Neuron (in vitro differentiated cells): Measurements from ENCODE around the gene SMARCAL1.
"Not testable (repeated sequence)": the region's sequence is repeated elsewhere in the genome, so short reads cannot be mapped to it uniquely, and the experiment has no call there.

Experiments
- H2AFZ ChIP-seq: one replicate; pipeline ENCODE4 v1.6.1; 2013; ENCODE audit warnings: low read depth, mild to moderate bottlenecking, inconsistent platforms, low read length, moderate library complexity
- H3K27me3 ChIP-seq: one replicate; pipeline ENCODE4 v1.6.1; 2013; ENCODE audit warnings: low read length; ENCODE audit not compliant: insufficient read depth
- H3K36me3 ChIP-seq: one replicate; pipeline ENCODE4 v1.6.1; 2013; ENCODE audit warnings: low read length; ENCODE audit not compliant: insufficient read depth
- H3K4me1 ChIP-seq: one replicate; pipeline ENCODE4 v1.6.1; 2013; ENCODE audit warnings: low read length; ENCODE audit not compliant: insufficient read depth
- H3K4me3 ChIP-seq: 2 replicates; pipeline ENCODE4 v1.5.1; 2013; ENCODE audit warnings: mild to moderate bottlenecking, low read length, moderate library complexity
- H3K9me3 ChIP-seq: one replicate; pipeline ENCODE4 v1.6.1; 2013; ENCODE audit warnings: low read length

Gene SMARCAL1

DNA sequence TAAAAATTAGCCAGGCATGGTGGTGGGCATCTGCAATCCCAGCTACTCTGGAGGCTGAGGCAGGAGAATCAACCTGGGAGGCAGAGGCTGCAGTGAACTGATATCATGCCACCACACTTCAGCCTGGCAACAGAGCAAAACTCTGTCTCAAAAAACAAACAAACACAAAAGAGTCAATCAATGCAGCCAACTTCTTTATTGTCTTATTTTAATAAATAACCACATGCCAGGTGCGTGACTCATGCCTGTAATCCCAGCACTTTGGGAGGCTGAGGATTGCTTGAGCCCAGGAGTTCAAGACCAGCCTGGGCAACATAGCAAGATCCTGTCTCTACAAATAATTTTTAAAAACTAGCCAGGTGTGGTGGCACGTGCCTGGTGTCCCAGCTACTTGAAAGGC lies 27.9 kb upstream of the SMARCAL1 start:
- H2AFZ ChIP-seq, H3K4me1 ChIP-seq, H3K27me3 ChIP-seq, H3K9me3 ChIP-seq, H3K36me3 ChIP-seq, H3K4me3 ChIP-seq: not testable (repeated sequence)

DNA sequence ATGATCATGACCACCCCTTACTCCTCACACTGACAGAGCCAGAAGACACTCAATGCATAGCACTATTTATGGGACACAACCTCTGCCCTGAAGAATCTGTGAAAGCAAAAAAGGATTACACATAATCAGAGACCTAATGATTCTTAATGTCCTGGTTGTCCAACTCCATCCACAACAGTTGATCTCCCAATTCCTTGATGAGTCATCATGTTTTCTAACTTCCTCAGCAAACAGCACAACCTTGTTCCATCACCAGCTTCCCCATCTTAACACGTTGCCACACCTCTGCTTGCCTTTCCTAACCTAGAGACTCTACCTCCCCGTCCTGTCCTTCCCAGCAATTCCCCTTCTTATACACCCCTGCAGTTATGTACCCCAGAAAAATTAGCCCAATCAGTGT lies 26.8 kb upstream of the SMARCAL1 start:
- Histone ChIP-seq H3K27me3 (no peaks in the 10 kb centered on the region), H3K4me1 (no peaks in the 10 kb centered on the region), H3K36me3 (no peaks in the 10 kb centered on the region), H3K9me3 (no peaks in the 10 kb centered on the region), H3K4me3 (no peak overlapping the region), H2AFZ (no peak overlapping the region)

DNA sequence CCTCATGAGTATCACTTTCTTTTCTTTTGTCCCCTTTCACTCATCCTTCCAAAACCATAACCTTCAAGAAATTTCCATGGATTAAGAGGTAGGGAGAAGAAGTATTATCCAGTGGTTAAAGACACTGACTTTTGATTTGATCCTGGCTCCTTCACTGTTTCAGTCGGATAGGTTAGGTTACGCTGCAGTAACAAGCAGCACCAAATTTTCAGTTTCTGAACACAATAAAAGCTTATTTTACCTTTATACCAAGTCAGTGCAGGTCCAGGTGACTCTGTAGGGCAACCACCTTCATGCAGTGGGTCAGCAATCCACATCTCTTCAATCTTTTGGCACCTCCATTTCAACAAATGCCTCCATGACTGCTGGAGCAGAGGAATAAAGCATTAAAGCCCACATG lies 25.0 kb upstream of the SMARCAL1 start:
- Histone ChIP-seq H3K9me3 (no peaks in the 10 kb centered on the region), H3K36me3 (no peaks in the 10 kb centered on the region), H3K4me3 (no peak overlapping the region), H2AFZ (no peak overlapping the region), H3K27me3 (peaks cover 3% of the 10 kb centered on the region), H3K4me1 (no peaks in the 10 kb centered on the region)

DNA sequence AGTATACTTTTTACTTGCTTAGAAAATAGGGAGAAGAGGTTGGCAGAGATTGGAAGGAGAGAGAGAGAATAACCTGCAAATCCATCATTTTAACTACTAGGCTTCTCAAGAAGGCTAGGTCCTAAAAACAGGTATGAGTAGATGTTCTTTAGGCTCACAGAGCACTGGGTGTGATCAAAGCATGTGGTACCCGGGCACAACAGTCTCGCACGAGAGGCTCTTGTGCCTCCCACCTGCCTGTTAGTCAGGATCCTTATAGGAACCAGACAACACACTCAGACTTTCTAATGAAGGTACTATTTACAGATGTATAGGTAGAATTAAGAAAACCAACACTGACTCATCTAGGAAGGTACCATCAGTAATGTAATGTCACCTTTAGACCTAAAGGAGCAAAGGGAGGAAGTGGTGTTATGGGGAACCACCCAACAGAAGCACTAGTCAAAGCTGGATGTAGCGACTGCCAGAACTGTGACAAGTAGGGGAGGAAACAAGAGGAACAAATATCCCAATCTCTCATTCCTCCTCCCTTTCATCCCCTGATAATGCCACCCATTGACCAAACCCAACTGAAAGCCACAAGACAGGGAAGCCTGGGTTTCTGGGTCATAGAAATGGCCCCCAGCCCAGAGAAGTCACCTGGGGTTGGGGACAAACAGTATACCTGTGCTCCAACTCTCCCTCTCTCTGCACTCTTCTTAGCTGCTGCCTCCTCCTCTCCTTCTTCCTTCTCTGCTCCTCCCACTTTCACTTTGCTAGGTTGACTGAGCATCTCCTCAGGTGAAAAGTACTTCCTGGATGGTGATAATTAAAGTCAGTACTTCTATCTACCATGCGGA lies 24.0 kb upstream of the SMARCAL1 start:
- Histone ChIP-seq H3K4me3 (no peak overlapping the region), H2AFZ (no peak overlapping the region), H3K36me3 (no peaks in the 10 kb centered on the region), H3K4me1 (no peaks in the 10 kb centered on the region), H3K27me3 (peaks cover 3% of the 10 kb centered on the region), H3K9me3 (no peaks in the 10 kb centered on the region)

DNA sequence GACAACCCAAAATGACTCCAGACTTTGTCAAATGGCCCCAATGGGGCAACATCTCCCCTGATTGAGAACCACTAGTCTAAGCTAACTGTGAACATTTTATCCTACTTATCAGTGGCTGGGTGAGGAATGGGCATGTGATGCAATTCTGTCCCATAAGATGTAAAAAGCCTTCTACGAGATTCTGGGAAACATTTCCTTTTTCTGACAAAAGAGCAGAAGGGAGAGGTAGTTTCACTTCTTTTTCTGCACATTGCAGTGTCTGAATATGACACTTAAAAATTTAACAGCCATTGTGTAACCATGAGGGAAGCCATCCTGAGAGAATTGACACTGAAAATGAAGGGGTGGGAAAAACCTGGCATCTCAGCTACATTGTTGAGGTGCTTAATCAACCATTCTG lies 22.7 kb upstream of the SMARCAL1 start:
- peaks cover 3% of the 10 kb centered on the region for H3K27me3 ChIP-seq
- H3K36me3 ChIP-seq, result no peaks in the 10 kb centered on the region
- H2AFZ ChIP-seq, result no peak overlapping the region
- no peaks in the 10 kb centered on the region for H3K4me1 ChIP-seq
- H3K9me3 ChIP-seq, result no peaks in the 10 kb centered on the region
- no peak overlapping the region for H3K4me3 ChIP-seq

DNA sequence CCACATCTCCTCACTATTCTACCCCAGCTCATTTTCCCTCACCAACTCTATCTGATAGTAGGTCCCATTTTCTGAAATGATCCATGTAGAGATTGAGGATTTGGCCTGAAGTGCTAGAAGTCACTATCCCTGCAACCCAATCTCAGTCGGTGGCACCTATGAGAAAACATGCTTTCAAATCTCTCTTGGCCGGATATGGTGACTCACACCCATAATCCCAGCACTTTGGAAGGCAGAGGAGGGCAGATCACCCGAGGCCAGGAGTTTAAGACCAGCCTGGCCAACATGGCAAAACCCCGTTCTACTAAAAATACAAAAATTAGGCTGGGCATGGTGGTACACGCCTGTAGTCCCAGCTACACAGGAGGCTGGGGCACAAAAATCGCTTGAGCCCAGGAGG lies 20.9 kb upstream of the SMARCAL1 start:
- H2AFZ ChIP-seq, result no peak overlapping the region
- no peaks in the 10 kb centered on the region for H3K4me1 ChIP-seq
- H3K9me3 ChIP-seq, result no peaks in the 10 kb centered on the region
- peaks cover 3% of the 10 kb centered on the region for H3K27me3 ChIP-seq
- no peak overlapping the region for H3K4me3 ChIP-seq
- H3K36me3 ChIP-seq, result no peaks in the 10 kb centered on the region

DNA sequence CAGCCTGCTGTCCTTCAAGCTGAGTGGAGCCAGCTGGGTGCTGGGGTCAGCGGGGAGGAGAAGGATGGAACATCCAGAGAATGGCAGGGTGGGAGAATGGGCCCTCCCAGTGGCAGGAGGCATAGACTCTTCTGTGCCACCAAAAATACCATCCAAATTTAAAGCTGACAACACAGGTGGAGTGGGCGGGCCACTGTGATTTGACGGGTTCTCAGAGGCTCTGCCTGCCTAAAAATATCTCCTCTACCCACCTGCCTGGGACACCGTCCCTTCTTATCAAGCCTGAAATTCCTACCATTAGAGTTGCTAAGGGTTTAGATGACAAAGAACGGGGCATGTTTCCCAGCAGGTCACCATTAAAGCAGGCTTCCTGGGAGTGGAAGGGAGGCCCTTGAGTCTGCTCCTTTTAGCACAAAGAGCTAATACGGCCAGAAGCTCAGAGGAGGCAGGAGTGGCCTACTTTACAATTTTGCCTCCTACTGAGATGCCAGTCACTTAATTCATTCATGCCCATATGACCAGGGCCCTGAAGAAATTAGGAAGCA lies 20.2 kb upstream of the SMARCAL1 start:
- Histone ChIP-seq H3K36me3 (no peaks in the 10 kb centered on the region), H3K9me3 (no peaks in the 10 kb centered on the region), H2AFZ (no peak overlapping the region), H3K4me3 (no peak overlapping the region), H3K4me1 (no peaks in the 10 kb centered on the region), H3K27me3 (peaks cover 3% of the 10 kb centered on the region)

DNA sequence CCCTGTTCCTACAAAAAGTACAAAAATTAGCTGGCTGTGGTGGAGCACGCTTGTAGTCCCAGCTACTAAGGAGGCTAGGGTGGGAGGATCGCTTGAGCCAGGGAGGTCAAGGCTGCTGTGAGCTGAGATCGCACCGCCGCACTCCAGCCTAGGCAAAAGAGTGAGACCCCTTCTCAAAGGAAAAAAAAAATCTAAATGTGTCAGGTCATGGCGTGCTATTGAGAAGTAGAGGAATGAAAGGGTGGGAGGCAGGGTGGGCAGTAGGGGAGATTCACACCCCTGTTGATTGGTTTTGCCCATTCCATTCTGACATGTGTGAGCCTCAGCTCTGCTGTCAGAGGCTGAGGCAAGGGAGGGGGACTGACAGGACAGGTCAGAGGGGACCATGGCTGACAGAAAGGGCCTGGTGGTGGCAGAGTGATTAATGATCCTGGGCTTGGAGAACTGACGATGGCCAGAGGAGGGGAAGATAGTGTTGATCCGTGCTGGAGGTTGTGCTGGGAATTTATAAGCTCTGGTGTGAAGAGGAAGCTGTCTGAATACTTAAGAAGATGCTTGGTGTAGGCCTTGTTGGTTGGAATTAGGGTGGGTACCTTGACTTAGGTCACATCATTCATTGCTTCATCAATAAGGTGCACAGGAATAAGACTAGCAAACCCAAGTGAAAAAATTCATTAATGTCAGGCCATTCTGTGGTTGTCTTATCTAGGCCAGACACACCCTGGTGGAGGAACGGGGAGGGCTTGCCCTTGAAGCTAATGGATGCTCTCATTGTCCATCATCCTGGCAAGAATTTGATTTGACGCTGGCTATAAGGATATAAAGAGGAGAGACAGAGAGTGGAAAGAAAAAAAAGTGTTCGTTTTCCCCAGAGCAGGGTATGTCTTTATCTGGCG lies 19.1 kb upstream of the SMARCAL1 start:
- Histone ChIP-seq H3K9me3 (no peaks in the 10 kb centered on the region), H2AFZ (no peak overlapping the region), H3K36me3 (no peaks in the 10 kb centered on the region), H3K4me3 (no peak overlapping the region), H3K27me3 (peaks cover 3% of the 10 kb centered on the region), H3K4me1 (no peaks in the 10 kb centered on the region)

DNA sequence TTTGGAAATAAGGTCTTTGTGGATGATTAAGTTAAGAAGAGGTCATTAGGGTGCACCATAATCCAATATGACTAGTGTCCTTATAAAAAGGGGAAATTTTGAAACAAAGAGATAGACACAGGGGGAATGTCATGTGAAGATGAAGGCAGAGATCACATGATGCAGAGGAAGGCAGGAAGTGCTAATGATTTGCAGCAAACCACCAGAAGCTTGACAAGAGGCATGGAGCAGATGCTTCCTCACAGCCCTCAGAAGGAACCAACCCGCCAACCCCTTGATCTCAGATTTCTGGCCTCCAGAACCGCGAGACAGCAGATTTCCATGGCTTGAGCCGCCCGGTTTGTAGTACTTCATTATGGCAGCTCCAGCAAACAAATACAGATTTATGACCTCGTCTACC lies 17.4 kb upstream of the SMARCAL1 start:
- Histone ChIP-seq H3K36me3 (no peaks in the 10 kb centered on the region), H3K27me3 (peaks cover 3% of the 10 kb centered on the region), H3K4me3 (no peak overlapping the region), H3K4me1 (no peaks in the 10 kb centered on the region), H3K9me3 (no peaks in the 10 kb centered on the region), H2AFZ (no peak overlapping the region)

DNA sequence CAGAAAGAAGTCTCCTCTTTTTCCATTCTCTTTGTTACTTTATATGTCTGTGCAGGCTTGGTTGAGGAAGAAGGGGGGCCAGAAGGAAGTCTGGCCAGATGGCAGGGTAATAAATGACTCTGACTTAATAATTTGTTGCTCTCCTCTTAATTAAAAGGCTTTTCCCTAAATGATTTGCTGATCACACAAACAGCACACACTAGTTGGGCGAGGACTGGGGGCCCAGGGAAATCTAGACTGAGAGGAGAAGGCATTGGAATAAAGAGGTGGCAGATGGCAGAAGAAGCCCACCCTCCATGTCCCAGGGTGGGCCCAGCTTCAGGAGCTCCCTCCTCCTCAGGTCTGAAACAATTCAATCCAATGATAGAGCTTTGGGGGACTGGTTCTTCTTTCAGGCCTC lies 12.7 kb upstream of the SMARCAL1 start:
- no peak overlapping the region for H2AFZ ChIP-seq
- H3K36me3 ChIP-seq, result no peaks in the 10 kb centered on the region
- H3K4me1 ChIP-seq, result no peaks in the 10 kb centered on the region
- no peak overlapping the region for H3K4me3 ChIP-seq
- no peaks in the 10 kb centered on the region for H3K9me3 ChIP-seq
- H3K27me3 ChIP-seq, result no peaks in the 10 kb centered on the region

DNA sequence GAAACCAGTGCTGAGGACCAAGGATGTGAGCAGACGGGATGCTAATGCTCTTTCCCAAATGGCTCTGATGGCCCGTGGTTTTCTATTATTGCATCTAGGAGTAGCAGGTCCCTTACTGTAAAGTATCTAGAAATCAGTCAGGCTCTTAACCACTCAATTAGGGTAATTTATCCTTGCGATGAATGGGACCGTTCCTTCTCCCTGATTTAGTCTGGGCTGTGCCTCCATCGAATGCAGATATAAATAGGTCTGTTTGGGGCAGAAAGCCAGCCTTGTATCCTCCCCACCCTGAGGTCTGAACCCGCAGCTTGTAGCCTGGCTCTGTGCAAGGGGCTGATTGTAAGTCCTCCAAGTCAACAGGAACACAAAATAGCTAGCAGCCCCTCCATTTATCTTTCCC lies 9.5 kb upstream of the SMARCAL1 start:
- H3K36me3 ChIP-seq, result no peaks in the 10 kb centered on the region
- H3K9me3 ChIP-seq, result no peaks in the 10 kb centered on the region
- no peak overlapping the region for H2AFZ ChIP-seq
- no peaks in the 10 kb centered on the region for H3K4me1 ChIP-seq
- no peak overlapping the region for H3K4me3 ChIP-seq
- no peaks in the 10 kb centered on the region for H3K27me3 ChIP-seq

DNA sequence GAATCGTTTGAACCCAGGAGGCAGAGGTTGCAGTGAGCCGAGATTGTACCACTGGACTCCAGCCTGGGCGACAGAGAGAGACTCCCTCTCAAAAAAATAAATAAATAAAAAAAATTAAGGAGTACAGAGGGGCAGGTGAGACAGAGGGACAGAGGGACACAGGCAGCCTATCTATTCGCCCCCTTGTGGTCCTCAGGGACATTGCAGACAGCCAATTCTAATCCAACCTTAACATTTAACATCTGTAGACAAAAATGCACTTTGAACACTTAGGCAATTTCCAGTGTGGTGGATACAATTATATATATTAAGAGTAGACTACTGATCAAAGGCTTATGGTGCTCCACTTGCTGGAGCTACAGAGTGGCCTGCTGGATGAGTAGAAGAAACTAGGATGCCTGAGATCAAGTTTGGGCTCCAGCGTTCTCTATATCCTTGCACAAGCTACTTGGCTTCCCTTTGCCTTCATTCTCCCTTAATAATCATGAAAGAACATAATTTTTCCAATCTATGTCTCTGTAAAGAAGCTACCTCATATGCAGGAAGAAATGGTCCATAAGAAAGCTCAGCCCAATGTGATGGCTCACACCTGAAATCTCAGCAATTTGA lies 8.2 kb upstream of the SMARCAL1 start:
- no peaks in the 10 kb centered on the region for H3K4me1 ChIP-seq
- H3K27me3 ChIP-seq, result no peaks in the 10 kb centered on the region
- H3K4me3 ChIP-seq, result no peak overlapping the region
- no peaks in the 10 kb centered on the region for H3K36me3 ChIP-seq
- H3K9me3 ChIP-seq, result no peaks in the 10 kb centered on the region
- H2AFZ ChIP-seq, result no peak overlapping the region

DNA sequence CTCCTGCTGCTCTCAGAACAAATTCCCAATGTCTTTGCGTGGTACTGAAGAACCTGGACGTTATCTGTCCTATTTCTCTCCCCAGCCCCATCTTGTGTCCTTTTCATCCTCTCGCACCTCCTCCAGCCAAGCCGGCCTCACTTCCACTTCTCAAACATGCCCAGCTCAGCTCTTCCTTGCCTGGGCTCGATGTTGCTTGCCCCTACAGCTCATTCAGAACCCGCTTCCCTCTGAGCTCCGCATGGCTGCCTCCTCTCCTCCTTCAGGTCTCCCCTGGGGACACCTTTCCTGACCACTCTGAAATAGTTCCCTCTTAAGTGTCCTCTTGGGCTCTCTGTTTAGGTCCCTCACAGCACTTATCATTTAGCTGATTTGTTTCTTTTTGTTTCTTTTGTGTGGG lies 6.7 kb upstream of the SMARCAL1 start:
- H3K4me1 ChIP-seq, result no peaks in the 10 kb centered on the region
- H3K4me3 ChIP-seq, result no peak overlapping the region
- H3K9me3 ChIP-seq, result no peaks in the 10 kb centered on the region
- H3K36me3 ChIP-seq, result no peaks in the 10 kb centered on the region
- no peaks in the 10 kb centered on the region for H3K27me3 ChIP-seq
- no peak overlapping the region for H2AFZ ChIP-seq
